CD4-positive, alpha-beta T cell treated with Interleukin-15 for 4 hours (primary cell): ENCODE results near the gene ADAM30.
A peak's percentile ranks its signal among the peaks of the same experiment; 100 is the strongest.

ENCODE experiments used
- DNase-seq: peaks from one replicate; pipeline ENCODE4 v3.0.0-alpha.2; 2020; ENCODE audit warnings: low spot score

ADAM30 gene

GRCh38 chr1:119908661-119909060, 12.3 kb upstream of the ADAM30 start:
- no peak for DNase-seq

- no peak for DNase-seq
Measured at GRCh38 chr1:119906927-119907652, 10.8 kb upstream of the ADAM30 start.

- DNase-seq = no peak
Measured at GRCh38 chr1:119903443-119903835, 7.1 kb upstream of the ADAM30 start.

DNA sequence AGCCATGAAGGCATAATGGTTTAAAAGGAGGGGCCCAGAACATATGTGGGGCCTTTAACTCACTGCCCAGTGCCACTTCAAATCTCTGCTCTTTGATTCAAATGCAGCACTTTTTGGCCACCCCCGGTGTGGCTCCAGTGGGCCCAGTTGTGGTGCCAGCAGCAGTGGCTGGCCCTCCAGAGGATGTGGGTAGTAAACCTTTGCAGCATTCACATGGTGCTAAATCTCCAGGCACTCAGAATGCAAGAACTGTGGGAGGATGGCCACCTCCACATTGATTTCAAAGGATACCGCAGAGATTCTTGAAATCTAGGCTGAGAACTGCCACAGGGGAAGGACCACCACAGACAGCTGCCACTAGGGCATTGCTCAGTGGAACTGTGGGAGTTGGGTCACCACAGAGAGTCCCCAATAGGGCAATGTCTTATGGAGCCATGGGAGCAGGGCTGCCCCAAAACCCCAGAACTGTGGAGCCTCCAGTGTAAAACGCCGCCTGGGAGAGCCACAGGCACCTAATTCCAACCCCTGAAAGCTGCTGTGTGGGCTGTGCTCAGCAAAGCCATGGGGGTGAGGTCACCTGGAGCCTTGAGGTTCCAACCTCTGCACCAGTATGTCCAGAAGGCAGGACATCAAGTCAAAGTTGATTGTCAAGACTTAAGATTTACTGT, 6.6 kb upstream of the ADAM30 start:
- no peak for DNase-seq

DNA sequence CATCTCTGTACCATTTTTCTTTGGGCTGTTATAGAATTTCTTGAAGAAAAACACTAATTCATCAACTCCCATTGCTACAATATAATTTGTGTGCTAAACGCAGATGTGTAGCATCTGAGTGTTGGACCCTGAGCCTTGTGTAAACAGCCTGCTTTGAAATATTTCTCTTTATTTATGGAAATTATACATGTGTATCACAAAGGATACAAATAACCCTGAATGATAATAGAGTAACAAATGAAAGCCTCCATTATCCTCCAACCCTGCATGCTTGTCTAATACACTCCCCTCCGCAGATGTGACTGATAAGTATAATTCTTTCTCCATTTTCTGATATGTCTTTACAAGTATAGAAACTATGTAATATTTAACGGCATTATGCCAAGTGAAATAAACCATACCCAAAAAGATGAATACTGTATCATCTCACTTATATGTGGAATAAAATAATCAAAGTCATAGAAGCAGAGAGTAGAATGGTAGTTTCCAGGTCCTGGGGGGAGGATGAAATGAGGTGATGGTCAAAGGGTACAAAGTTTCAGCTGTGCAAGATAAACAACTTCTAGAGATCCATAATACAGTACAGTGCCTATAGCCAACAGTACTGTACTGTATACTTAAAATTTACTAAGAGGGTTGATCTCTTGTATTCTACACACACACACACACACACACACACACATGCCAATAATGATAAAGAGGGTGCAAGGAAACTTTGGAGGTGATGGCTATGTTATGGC, 2.8 kb upstream of the ADAM30 start:
- DNase-seq = no peak

DNA sequence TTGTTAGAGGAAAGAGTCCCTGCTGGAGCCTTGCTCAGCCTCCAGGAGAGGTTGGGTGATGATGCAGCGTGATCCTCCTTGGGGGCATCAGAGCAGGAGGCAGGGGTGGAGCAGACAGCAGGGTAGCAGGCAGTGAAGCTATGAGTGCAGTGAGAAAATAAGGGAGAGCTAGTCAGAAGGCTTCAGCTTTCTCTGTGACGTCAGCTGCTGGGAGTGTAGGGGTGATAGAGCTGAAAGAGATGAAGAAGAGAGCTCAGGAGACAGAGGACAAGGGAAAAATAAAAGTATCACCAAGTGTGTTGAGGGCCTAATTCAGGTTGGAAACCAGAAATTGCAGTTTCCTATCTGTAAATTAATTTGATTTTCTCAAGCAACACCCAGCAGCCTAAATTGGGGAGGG, 2.2 kb upstream of the ADAM30 start:
- no peak for DNase-seq

- DNase-seq = no peak
Measured at GRCh38 chr1:119895102-119895501, 1.2 kb downstream of the ADAM30 start.

DNA sequence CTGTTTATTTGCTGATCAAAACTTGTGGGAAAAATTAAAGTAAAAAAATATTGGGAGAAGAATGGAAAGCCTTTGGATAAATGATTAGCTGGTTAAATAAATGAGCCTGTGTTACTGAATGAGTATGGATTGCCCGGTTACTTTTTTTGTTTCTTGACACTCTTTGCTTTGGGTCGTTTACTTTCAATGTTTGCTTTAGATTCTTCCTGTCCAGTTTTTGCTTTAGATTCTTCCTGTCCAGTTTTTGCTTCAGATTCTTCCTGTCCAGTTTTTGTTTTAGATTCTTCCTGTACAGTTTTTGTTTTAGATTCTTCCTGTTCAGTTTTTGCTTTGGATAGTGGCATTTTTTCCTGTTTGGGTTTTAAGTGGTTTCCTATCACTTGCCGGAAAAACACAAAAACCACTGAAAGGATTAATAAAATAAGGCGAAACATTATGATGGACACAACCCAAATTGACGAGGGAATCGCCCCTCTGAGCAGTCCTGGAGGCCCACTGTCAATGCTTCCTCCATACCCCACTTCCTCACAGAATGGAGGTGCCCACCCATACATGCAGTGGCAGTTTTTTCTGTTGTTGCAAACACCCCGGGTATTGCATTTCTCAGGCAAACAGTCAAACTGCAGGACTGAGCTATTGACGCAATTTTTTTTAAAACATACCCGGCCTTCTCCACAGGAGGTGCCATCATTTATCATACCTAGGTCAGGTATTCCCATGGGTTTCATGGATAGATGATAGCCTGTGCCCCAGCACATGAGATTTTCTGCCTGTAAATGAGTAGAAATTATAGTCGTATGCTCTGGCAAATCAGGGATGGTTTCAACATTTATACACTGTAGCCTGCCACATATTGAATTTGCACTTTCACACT, 2.3 kb downstream of the ADAM30 start:
- DNase-seq = no peak

- DNase-seq = no peak
Measured at GRCh38 chr1:119893238-119893791, 3.0 kb downstream of the ADAM30 start.

DNA sequence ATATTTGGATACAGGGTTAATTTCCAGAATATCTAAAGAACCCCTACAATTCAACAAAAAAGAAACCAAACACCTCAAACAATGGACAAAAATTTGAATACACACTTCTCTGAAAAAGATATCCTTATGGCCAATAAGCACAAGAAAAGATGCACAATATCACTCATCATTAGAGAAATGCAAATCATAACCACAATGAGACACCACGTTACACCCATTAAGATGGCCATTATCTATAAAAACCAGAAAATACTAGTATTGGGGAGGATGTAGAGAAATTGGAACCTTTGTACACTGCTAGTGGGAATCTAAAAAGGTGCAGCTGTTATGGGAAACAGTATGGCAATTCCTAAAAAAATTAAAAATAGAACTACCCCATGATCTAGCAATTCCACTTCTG, 4.9 kb downstream of the ADAM30 start:
- no peak for DNase-seq

DNA sequence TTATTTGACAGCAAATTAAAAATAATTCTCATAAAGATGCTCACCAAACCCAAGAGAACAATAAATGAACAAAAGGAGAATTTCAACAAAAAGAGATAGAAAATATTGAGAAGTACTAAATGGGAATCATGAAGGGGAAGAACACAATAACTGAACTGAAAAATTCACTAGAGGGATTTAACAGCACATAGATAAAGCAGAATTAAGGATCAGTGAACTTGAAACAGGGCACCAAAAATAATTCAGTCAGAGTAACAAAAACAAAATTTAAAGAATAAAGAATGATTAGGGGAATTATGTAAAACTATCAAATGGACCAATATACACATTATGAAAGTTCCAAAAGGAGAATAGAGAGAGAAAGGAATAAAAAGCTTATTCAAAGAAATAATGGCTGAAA, 7.8 kb downstream of the ADAM30 start:
- DNase-seq = no peak

- DNase-seq = no peak
Measured at GRCh38 chr1:119887427-119887826, 8.9 kb downstream of the ADAM30 start.

DNA sequence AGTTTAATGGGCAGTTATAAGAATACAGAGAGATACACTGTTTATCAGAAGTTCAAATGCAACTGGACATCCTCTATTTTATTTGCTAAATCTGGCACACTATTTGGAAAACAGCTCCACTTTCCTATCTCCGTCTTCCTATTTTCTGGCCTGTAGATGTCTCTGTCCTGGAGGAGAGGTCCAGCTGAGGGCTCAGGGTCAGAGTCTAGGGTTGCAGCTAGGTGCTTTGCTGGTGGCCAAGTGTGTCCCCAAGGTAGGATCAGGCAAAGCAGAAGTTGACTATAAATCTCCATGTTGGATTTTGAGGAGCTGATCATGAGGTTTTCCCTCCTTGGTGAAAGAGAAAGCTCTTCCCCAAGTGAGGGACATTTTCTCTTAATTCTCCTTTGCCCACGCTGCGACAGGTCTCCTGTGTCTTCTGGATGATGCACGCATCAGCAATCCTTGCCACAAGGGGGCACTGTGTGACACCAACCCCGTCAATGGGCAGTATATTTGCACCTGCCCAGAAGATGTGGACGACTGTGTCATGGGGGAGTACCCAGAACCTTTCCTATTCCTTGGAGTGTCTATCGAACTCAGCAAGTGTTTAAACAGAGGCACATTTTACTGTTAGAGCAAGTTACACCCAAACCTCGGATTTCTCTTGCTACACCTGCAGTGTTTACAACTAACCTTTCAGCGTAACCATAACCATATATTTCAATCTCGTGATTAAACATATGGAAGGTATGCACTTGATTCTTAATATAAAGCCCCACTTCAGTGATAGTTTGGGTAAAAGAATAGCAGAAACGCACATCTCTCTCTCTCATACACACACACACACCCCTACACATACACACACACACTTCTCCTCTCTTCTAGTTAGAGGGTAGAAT, 10.2 kb downstream of the ADAM30 start:
- DNase-seq = peak; percentile 44

GRCh38 chr1:119884711-119885110, 11.6 kb downstream of the ADAM30 start:
- DNase-seq = no peak

GRCh38 chr1:119883826-119884225, 12.5 kb downstream of the ADAM30 start:
- no peak for DNase-seq

DNA sequence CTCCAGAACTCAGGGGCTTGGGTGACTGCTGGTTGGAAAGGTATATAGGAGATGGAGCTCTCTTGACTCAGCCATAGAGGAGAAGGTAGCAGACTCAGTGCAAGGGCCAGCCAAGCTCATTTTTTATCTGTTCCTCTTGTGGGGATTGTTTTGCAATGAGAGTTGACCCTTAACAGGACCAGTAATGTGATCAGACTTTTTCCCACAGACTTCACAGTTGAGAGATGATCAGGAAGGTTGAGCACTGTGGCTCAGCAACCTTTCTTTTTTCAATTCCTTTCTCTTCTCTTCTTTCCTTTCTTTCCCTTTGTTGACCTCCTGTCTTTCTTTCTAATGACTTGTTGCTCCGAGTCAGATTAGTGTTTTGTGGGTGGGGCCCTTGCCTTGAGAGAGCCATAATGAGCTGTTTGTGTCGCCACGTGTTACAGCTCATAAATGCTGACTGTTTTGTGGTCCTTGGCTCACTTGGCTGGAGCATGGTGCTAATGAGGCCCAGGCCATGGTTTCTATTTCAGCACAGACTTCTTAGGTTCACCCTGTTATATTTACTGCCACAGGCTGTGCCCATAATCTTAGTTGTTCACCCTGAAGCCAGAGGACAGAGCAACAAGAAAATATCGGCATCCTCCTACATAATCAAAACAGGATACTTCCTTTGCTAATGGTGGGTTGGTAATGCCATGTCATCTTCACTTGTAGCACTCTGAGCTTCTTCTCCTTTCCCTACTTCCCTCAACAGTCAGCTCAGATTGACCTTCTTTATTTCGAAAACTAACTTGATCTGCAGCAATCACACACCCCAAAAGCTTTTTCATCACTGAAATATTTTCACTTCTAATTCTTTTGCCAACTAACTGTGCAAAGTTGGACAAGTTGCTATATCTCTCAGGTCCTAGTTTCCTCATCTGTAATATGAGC, 13.9 kb downstream of the ADAM30 start:
- no peak for DNase-seq

- DNase-seq = no peak
Measured at GRCh38 chr1:119879510-119880434, 16.5 kb downstream of the ADAM30 start.

- DNase-seq = no peak
Measured at GRCh38 chr1:119878171-119878570, 18.1 kb downstream of the ADAM30 start.

DNA sequence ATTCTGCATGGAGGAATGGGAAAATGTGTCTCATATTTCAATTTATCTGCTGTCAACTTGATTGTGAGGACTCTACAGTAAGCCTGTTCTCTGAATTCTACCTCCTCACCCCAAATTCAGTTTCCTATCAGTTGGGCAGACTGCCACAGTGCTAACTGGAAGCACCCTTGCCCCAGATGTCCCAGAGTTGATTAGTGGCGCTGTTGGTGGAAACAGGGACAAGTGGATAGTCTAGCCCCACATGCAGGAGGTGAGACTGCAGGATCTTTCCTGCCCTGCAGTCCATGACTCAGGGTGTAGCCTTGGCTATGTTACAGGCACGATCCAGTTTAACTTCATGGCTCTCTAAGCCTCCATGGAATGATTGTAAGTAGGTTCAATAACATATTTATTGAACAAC, 22.1 kb downstream of the ADAM30 start:
- DNase-seq = no peak
